IMR-90 (cell line): ENCODE data around the gene DOK4. TPM values are rescaled to one million over a fixed set of nuclear protein-coding genes. Genes with fewer than 3 reads are reported as not detected.

Experiments
- ATAC-seq: fragments of 200-7000 bp; cut with Tn5 transposase; 2 replicates; pipeline ENCODE4 v1.9.1; 2020; ENCODE audit warnings: low read depth, mild to moderate bottlenecking, moderate library complexity
- BruUV-seq: library from RNA; stranded (reverse); fragments of 400-500 nt; replicated peaks from 2 replicates; lab custom pipeline; 2021; lab: Mats Ljungman, UMichigan
- CTCF ChIA-PET: fragments of 300-600 bp; formaldehyde crosslinking; extraction: SDS; loops from one replicate; lab custom pipeline; 2021; ENCODE audit warnings: antibody characterized with exemption; lab: Yijun Ruan, JAX
- POLR2A ChIA-PET: fragments of 300-600 bp; sonication (Branson Sonifier 250); formaldehyde crosslinking; loops from one replicate; lab custom pipeline; 2022; ENCODE audit warnings: antibody characterized with exemption; ENCODE audit not compliant: unreplicated experiment; lab: Charles Lee
- DNase-seq: peaks from one replicate; pipeline ENCODE4 v3.0.0; 2013
- H2AFZ ChIP-seq: replicated peaks from 2 replicates; pipeline ENCODE3; 2013; ENCODE audit warnings: low read length, mild to moderate bottlenecking; ENCODE audit not compliant: poor library complexity
- H2AK5ac ChIP-seq: 2 replicates; pipeline ENCODE4 v1.6.1; 2013; ENCODE audit warnings: low read depth, low read length, inconsistent platforms
- H2AK9ac ChIP-seq: replicated peaks from 2 replicates; pipeline ENCODE3; 2013; ENCODE audit warnings: mild to moderate bottlenecking, low read depth, low read length, moderate library complexity; ENCODE audit not compliant: poor library complexity
- H2BK120ac ChIP-seq: 2 replicates; pipeline ENCODE4 v1.6.1; 2013; ENCODE audit warnings: low read depth, low read length, inconsistent platforms
- H2BK15ac ChIP-seq: 3 replicates; pipeline ENCODE4 v1.6.1; 2013; ENCODE audit warnings: low read depth, low read length, inconsistent platforms
- H2BK20ac ChIP-seq: 2 replicates; pipeline ENCODE4 v1.6.1; 2013; ENCODE audit warnings: low read depth, mild to moderate bottlenecking, inconsistent platforms, low read length, moderate library complexity
- H2BK5ac ChIP-seq: 2 replicates; pipeline ENCODE4 v1.6.1; 2013; ENCODE audit warnings: mild to moderate bottlenecking, low read depth, low read length, inconsistent platforms; ENCODE audit not compliant: poor library complexity, severe bottlenecking
- H3K14ac ChIP-seq: replicated peaks from 2 replicates; pipeline ENCODE4 v1.6.1; 2013; ENCODE audit warnings: low read depth, low read length, inconsistent platforms
- H3K18ac ChIP-seq: 2 replicates; pipeline ENCODE4 v1.6.1; 2013; ENCODE audit warnings: low read depth, low read length, control low read depth
- H3K23ac ChIP-seq: 2 replicates; pipeline ENCODE4 v1.6.1; 2013; ENCODE audit warnings: low read depth, low read length, inconsistent platforms
- H3K27ac ChIP-seq: 2 replicates; pipeline ENCODE4 v1.5.1; 2013; ENCODE audit warnings: mild to moderate bottlenecking, control low read depth, low read length; ENCODE audit not compliant: insufficient read depth
- H3K27me3 ChIP-seq: 2 replicates; pipeline ENCODE4 v1.6.1; 2013; ENCODE audit warnings: low read length; ENCODE audit not compliant: control insufficient read depth, insufficient read depth
- H3K36me3 ChIP-seq: 2 replicates; pipeline ENCODE4 v1.6.1; 2013; ENCODE audit warnings: low read length, mixed read lengths; ENCODE audit not compliant: control insufficient read depth, insufficient read depth
- H3K4ac ChIP-seq: 2 replicates; pipeline ENCODE4 v1.6.1; 2013; ENCODE audit warnings: low read depth, low read length, inconsistent platforms
- H3K4me1 ChIP-seq: 2 replicates; pipeline ENCODE4 v1.6.1; 2013; ENCODE audit warnings: low read length, mixed read lengths; ENCODE audit not compliant: control insufficient read depth, insufficient read depth
- H3K4me2 ChIP-seq: 2 replicates; pipeline ENCODE4 v1.6.1; 2013; ENCODE audit warnings: low read depth, mild to moderate bottlenecking, control low read depth, low read length, moderate library complexity
- H3K4me3 ChIP-seq: 2 replicates; pipeline ENCODE4 v1.5.1; 2013; ENCODE audit warnings: low read depth, mild to moderate bottlenecking, control low read depth, low read length, moderate library complexity; ENCODE audit not compliant: insufficient read depth
- H3K56ac ChIP-seq: 2 replicates; pipeline ENCODE4 v1.6.1; 2013; ENCODE audit warnings: low read length, inconsistent platforms; ENCODE audit not compliant: insufficient read depth; ENCODE audit errors: extremely low read depth
- H3K79me1 ChIP-seq, 2 experiments: 2 replicates each; pipeline ENCODE4 v1.6.1; 2013; ENCODE audit warnings: low read length in 2 of 2, inconsistent platforms in 1 of 2, low read depth in 1 of 2
- H3K9ac ChIP-seq: 2 replicates; pipeline ENCODE4 v1.6.1; 2013; ENCODE audit warnings: low read depth, low read length, control low read depth
- H3K9me1 ChIP-seq: 2 replicates; pipeline ENCODE4 v1.6.1; 2013; ENCODE audit warnings: low read length, inconsistent platforms; ENCODE audit not compliant: insufficient read depth
- H3K9me3 ChIP-seq: 2 replicates; pipeline ENCODE4 v1.6.1; 2013; ENCODE audit warnings: low read length; ENCODE audit not compliant: control insufficient read depth, insufficient read depth
- H4K20me1 ChIP-seq: 2 replicates; pipeline ENCODE4 v1.6.1; 2013; ENCODE audit warnings: low read length, inconsistent platforms; ENCODE audit not compliant: insufficient read depth
- H4K5ac ChIP-seq: 2 replicates; pipeline ENCODE4 v1.6.1; 2013; ENCODE audit warnings: mild to moderate bottlenecking, low read depth, low read length, control low read depth
- H4K8ac ChIP-seq, 2 experiments: 2 replicates each; pipeline ENCODE4 v1.6.1; 2013; ENCODE audit warnings: low read depth in 2 of 2, low read length in 2 of 2, control low read depth in 1 of 2, inconsistent platforms in 1 of 2
- H4K91ac ChIP-seq: 2 replicates; pipeline ENCODE4 v1.6.1; 2013; ENCODE audit warnings: low read depth, low read length, inconsistent platforms; ENCODE audit not compliant: insufficient read depth
- BHLHE40 ChIP-seq: fragments of 150-350 bp; IDR thresholded peaks from 2 replicates; pipeline ENCODE4 v1.6.1; 2016; ENCODE audit warnings: mild to moderate bottlenecking, low read depth, low read length
- CEBPB ChIP-seq: IDR thresholded peaks from 2 replicates; pipeline ENCODE4 v1.6.1; 2012; ENCODE audit warnings: low read depth, low read length, improper control_type of control experiment
- CHD1 ChIP-seq: IDR thresholded peaks from 2 replicates; pipeline ENCODE4 v1.6.1; 2012; ENCODE audit warnings: low read depth, low read length, improper control_type of control experiment
- FOS ChIP-seq: fragments of 150-350 bp; IDR thresholded peaks from 2 replicates; pipeline ENCODE4 v1.6.1; 2016; ENCODE audit warnings: low read depth, low read length
- MAFK ChIP-seq: IDR thresholded peaks from 2 replicates; pipeline ENCODE4 v1.6.1; 2012; ENCODE audit warnings: low read depth, low read length, improper control_type of control experiment
- MAZ ChIP-seq: IDR thresholded peaks from 2 replicates; pipeline ENCODE4 v1.6.1; 2012; ENCODE audit warnings: low read depth, mild to moderate bottlenecking, low read length, improper control_type of control experiment, moderate library complexity, borderline replicate concordance
- RAD21 ChIP-seq: IDR thresholded peaks from 2 replicates; pipeline ENCODE4 v1.6.1; 2012; ENCODE audit warnings: low read length, improper control_type of control experiment
- RCOR1 ChIP-seq: IDR thresholded peaks from 2 replicates; pipeline ENCODE4 v1.6.1; 2012; ENCODE audit warnings: mild to moderate bottlenecking, low read length, improper control_type of control experiment; ENCODE audit not compliant: insufficient replicate concordance
- WGBS, 2 experiments: methylation state at CpG; one replicate each; pipeline versions ENCODE4 v1.1.5 to v1.1.7; 2013; ENCODE audit warnings: missing lambda C conversion rate in 2 of 2; ENCODE audit not compliant: insufficient read length in 1 of 2; ENCODE audit errors: extremely low coverage in 2 of 2; 5-methylcytosine and 5-hydroxymethylcytosine counted together
- dilution Hi-C: fragments of 300-500 bp; cut with HindIII; formaldehyde crosslinking; loops from one replicate; pipeline ENCODE4 v1.14.3; 2018; ENCODE audit warnings: low sequenced_read_pairs; ENCODE audit not compliant: unreplicated experiment
- in situ Hi-C: fragments of 300-500 bp; cut with MboI; formaldehyde crosslinking; loops from 3 replicates; pipeline ENCODE4 v1.14.3; 2019; ENCODE audit warnings: low sequenced_read_pairs, inconsistent platforms, mixed read lengths
- intact Hi-C: fragments of 100-400 bp; cut with micrococcal nuclease; formaldehyde crosslinking; loops from 2 replicates; pipeline ENCODE4 v1.10.0; 2022
- polyA plus RNA-seq, 3 experiments: library from polyadenylated mRNA; depleted of rRNA; stranded (reverse); fragments of >200 nt; gene quantifications; 2 replicates each; pipeline ENCODE4 v1.2.3, GENCODE V29; 2012; ENCODE audit warnings: low replicate concordance in 1 of 3
- total RNA-seq: library from RNA; depleted of rRNA; stranded (reverse); fragments of >200 nt; gene quantifications from 2 replicates; pipeline ENCODE4 v1.2.3, GENCODE V29; 2012
- TF ChIP-seq, protein P1 (sequence below): fragments of 150-350 bp; IDR thresholded peaks from 2 replicates; pipeline ENCODE4 v1.6.1; 2017; ENCODE audit warnings: mild to moderate bottlenecking, antibody characterized with exemption, low read length, low read depth
- TF ChIP-seq, protein P2 (sequence below): fragments of 150-350 bp; IDR thresholded peaks from 2 replicates; pipeline ENCODE4 v1.6.1; 2016; ENCODE audit warnings: low read depth, mild to moderate bottlenecking, low read length, moderate library complexity, borderline replicate concordance
- TF ChIP-seq, protein P3 (sequence below): conservative IDR thresholded peaks from 2 replicates; pipeline ENCODE4 v1.5.1; 2012; ENCODE audit warnings: mild to moderate bottlenecking, low read depth, low read length, improper control_type of control experiment

Gene DOK4
- total and polyA plus RNA-seq, 2 of the 4 experiments (the other 2 are of a cell fraction): 22.0 to 25.9 TPM

DNA sequence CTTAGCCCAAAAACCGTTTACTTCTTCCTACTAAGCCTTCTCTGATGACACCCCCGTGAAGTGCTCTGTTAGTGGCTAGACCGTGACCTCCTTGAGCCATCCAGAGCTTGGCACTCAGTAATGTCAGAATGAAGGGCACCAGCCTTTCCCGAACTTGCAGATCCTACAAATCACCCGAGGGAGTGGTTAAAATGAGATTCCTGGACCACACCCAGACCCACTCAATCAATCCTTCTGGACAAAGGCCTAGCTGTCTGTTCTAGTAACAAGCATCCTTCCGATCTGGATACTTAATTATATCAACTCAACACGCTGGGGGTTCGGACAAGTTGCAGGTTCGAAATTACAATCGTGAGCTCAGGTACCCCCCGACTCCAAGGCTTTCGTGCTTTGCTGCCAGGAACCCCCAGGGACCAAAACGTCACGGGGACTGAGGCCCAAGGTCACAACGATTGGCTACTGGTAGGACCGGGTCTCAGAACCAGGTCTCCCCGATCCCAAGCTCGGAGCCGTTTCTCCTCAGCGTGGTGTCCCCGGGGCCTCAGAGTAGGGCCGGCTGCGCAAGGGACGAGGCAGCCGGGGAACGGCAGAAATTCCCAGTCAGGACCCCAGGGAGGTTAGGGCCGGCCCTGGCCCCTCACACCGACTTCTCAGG lies 39.6 kb downstream of the DOK4 start (continued):
- TF ChIP-seq, protein P1, sequence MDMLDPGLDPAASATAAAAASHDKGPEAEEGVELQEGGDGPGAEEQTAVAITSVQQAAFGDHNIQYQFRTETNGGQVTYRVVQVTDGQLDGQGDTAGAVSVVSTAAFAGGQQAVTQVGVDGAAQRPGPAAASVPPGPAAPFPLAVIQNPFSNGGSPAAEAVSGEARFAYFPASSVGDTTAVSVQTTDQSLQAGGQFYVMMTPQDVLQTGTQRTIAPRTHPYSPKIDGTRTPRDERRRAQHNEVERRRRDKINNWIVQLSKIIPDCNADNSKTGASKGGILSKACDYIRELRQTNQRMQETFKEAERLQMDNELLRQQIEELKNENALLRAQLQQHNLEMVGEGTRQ: no peak
- TF ChIP-seq FOS: no peak

DNA sequence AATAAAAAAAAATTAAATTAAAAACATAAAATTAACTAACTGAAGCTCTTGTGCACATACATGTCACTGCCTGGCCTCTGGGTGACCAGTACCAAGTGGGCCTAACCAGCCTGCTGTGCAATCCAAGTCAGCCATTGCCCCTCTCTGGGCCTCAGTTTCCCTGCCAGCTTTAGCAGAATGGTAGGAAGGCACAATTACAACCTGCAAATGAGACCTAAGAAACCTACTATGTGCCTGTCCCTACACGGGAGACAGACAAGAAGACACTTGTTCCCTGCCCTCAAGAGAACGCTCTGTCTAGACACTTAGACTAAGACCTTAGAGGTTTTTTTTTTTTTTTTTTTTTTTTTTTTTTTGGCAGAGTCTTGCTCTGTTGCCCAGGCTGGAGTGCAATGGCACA lies 40.8 kb downstream of the DOK4 start:
- H2AK9ac ChIP-seq: no peak overlapping the region
- ChIA-PET POLR2A (no interaction called here), CTCF (no interaction called here)
- H3K4me2 ChIP-seq: no peak overlapping the region
- no peak overlapping the region for H4K91ac ChIP-seq
- H3K27me3 ChIP-seq: no peaks in the 10 kb centered on the region
- H4K20me1 ChIP-seq: no peaks in the 10 kb centered on the region; the same call in 1 of the 2 replicates
- 0 out of 2 replicates have a peak, but pooled peaks cover 3% of the 10 kb centered on the region for H3K9me1 ChIP-seq
- H3K9me3 ChIP-seq: peaks cover 2% of the 10 kb centered on the region
- H3K9ac ChIP-seq: no peak overlapping the region
- H2BK20ac ChIP-seq: no peak overlapping the region
- H2BK5ac ChIP-seq: no peak overlapping the region
- peaks cover 3% of the 10 kb centered on the region for H3K4me1 ChIP-seq
- H3K14ac ChIP-seq: no peak overlapping the region
- H3K18ac ChIP-seq: no peak overlapping the region
- H2AFZ ChIP-seq: no peak overlapping the region
- no TSS peak for BruUV-seq
- H3K36me3 ChIP-seq: peaks cover 4% of the 10 kb centered on the region
- no peak overlapping the region for H3K56ac ChIP-seq
- in situ Hi-C loops: no loop called here
- H2BK15ac ChIP-seq: no peak overlapping the region
- intact Hi-C loops: no loop called here
- no peak overlapping the region for H2BK120ac ChIP-seq
- H3K23ac ChIP-seq: no peak overlapping the region
- H3K4me3 ChIP-seq: no peak overlapping the region
- no peak overlapping the region for H3K27ac ChIP-seq
- ATAC-seq: no peak
- no peak overlapping the region for H4K8ac ChIP-seq
- DNase-seq: no peak
- dilution Hi-C loops: no loop called here
- WGBS, 2 experiments: no CpG with 5 or more reads among the region's 2 CpGs
- H3K79me1 ChIP-seq: peaks cover 44 to 72% of the 10 kb centered on the region in 2 experiments
- no peak overlapping the region for H2AK5ac ChIP-seq
- H3K4ac ChIP-seq: no peak overlapping the region
- no peak overlapping the region for H4K5ac ChIP-seq
- no peak for TF ChIP-seq RAD21
- no peak for TF ChIP-seq MAFK
- TF ChIP-seq, protein P2, sequence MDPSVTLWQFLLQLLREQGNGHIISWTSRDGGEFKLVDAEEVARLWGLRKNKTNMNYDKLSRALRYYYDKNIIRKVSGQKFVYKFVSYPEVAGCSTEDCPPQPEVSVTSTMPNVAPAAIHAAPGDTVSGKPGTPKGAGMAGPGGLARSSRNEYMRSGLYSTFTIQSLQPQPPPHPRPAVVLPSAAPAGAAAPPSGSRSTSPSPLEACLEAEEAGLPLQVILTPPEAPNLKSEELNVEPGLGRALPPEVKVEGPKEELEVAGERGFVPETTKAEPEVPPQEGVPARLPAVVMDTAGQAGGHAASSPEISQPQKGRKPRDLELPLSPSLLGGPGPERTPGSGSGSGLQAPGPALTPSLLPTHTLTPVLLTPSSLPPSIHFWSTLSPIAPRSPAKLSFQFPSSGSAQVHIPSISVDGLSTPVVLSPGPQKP: no peak
- no peak for TF ChIP-seq RCOR1
- TF ChIP-seq, protein P1: no peak
- no peak for TF ChIP-seq BHLHE40
- no peak for TF ChIP-seq MAZ
- TF ChIP-seq CHD1: no peak
- TF ChIP-seq CEBPB: no peak
- no peak for TF ChIP-seq FOS
- TF ChIP-seq, protein P3, sequence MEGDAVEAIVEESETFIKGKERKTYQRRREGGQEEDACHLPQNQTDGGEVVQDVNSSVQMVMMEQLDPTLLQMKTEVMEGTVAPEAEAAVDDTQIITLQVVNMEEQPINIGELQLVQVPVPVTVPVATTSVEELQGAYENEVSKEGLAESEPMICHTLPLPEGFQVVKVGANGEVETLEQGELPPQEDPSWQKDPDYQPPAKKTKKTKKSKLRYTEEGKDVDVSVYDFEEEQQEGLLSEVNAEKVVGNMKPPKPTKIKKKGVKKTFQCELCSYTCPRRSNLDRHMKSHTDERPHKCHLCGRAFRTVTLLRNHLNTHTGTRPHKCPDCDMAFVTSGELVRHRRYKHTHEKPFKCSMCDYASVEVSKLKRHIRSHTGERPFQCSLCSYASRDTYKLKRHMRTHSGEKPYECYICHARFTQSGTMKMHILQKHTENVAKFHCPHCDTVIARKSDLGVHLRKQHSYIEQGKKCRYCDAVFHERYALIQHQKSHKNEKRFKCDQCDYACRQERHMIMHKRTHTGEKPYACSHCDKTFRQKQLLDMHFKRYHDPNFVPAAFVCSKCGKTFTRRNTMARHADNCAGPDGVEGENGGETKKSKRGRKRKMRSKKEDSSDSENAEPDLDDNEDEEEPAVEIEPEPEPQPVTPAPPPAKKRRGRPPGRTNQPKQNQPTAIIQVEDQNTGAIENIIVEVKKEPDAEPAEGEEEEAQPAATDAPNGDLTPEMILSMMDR: no peak
